ENCODE data around the gene SSBP3. TPM values are rescaled to one million over a fixed set of nuclear protein-coding genes. Genes with fewer than 3 reads are reported as not detected.

Gene SSBP3
- total and polyA plus RNA-seq, 2 experiments from 2014 or later: 6.2 to 19.9 TPM

DNA sequence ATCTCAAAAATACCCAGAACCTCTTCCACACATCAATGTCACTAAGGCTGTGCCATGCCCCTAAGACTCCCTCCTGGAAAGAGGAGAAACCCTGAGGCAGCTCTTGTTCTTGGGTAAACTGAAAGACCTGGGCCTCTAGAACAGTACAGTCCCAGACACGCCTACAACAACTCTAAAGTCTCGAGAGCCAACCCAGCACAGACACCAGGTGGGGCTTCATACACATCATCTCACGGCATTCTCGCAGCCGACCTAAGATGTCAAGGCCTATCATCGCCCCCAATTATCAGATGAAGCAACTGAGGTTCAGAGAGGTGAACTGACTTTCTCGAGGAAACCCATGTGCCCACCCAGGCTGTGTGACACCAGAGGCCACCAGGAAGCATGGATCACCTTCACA, 135.7 kb downstream of the SSBP3 start:
- Histone ChIP-seq H3K27me3 (replicated peaks; ENCODE audit: insufficient read depth) (no peaks in the 10 kb centered on the region), H3K79me2 (ENCODE audit: insufficient read depth) (peaks cover 49% of the 10 kb centered on the region), H4K20me1 (ENCODE audit: insufficient read depth) (no peaks in the 10 kb centered on the region), H3K36me3 (ENCODE audit: low read depth) (no peaks in the 10 kb centered on the region), H3K4me1 (ENCODE audit: insufficient read depth) (peaks cover 35% of the 10 kb centered on the region), H3K27ac (no peak overlapping the region), H3K9me2 (ENCODE audit: insufficient read depth) (no peaks in the 10 kb centered on the region), H3K4me3 (no peak overlapping the region), H3K9me3 (ENCODE audit: low read depth) (no peaks in the 10 kb centered on the region), H3K4me2 (ENCODE audit: unreplicated experiment) (no peak overlapping the region), H3F3A (ENCODE audit: insufficient read depth) (peaks cover 21% of the 10 kb centered on the region), H3K9ac (no peak overlapping the region), H2AFZ (no peak overlapping the region)
- TF ChIP-seq EZH2 (IDR thresholded peaks at IDR 0.05; ENCODE audit: insufficient read depth, poor library complexity, severe bottlenecking) (no peak), EZH2phosphoT487 (IDR thresholded peaks at IDR 0.05; ENCODE audit: insufficient read depth, low read depth) (no peak)
- no peak for DNase-seq
- in situ Hi-C loops (cut with MboI): no loop called here
- WGBS, 2 experiments (ENCODE audit: low coverage in 1 of 2, low lambda C conversion rate in 2 of 2, missing lambda C conversion rate in 2 of 2): 93 to 94% methylated on average over 7 of the region's 7 CpGs

- 68 to 70% methylated on average over 9 of the region's 9 CpGs for WGBS, 2 experiments (ENCODE audit: low coverage in 1 of 2, low lambda C conversion rate in 2 of 2, missing lambda C conversion rate in 2 of 2)
- H3K9me2 ChIP-seq (ENCODE audit: insufficient read depth): no peaks in the 10 kb centered on the region
- H4K20me1 ChIP-seq (ENCODE audit: insufficient read depth): no peaks in the 10 kb centered on the region
- H3K4me1 ChIP-seq (ENCODE audit: insufficient read depth): peaks cover 20% of the 10 kb centered on the region
- no peaks in the 10 kb centered on the region for H3K36me3 ChIP-seq (ENCODE audit: low read depth)
- H3K27me3 ChIP-seq (replicated peaks; ENCODE audit: insufficient read depth): no peaks in the 10 kb centered on the region
- H3K4me2 ChIP-seq (ENCODE audit: unreplicated experiment): no peak overlapping the region
- H3F3A ChIP-seq (ENCODE audit: insufficient read depth): peaks cover 13% of the 10 kb centered on the region
- DNase-seq: no peak
- in situ Hi-C loops (cut with MboI): no loop called here
- H3K27ac ChIP-seq: no peak overlapping the region
- H3K79me2 ChIP-seq (ENCODE audit: insufficient read depth): peaks cover 56% of the 10 kb centered on the region
- H3K9me3 ChIP-seq (ENCODE audit: low read depth): no peaks in the 10 kb centered on the region
- no peak overlapping the region for H3K9ac ChIP-seq
- H3K4me3 ChIP-seq: no peak overlapping the region
- H2AFZ ChIP-seq: no peak overlapping the region
- TF ChIP-seq EZH2 (IDR thresholded peaks at IDR 0.05; ENCODE audit: insufficient read depth, poor library complexity, severe bottlenecking): no peak
- no peak for TF ChIP-seq EZH2phosphoT487 (IDR thresholded peaks at IDR 0.05; ENCODE audit: insufficient read depth, low read depth)
Measured at GRCh38 chr1:54268762-54269297, 137.4 kb downstream of the SSBP3 start.

DNA sequence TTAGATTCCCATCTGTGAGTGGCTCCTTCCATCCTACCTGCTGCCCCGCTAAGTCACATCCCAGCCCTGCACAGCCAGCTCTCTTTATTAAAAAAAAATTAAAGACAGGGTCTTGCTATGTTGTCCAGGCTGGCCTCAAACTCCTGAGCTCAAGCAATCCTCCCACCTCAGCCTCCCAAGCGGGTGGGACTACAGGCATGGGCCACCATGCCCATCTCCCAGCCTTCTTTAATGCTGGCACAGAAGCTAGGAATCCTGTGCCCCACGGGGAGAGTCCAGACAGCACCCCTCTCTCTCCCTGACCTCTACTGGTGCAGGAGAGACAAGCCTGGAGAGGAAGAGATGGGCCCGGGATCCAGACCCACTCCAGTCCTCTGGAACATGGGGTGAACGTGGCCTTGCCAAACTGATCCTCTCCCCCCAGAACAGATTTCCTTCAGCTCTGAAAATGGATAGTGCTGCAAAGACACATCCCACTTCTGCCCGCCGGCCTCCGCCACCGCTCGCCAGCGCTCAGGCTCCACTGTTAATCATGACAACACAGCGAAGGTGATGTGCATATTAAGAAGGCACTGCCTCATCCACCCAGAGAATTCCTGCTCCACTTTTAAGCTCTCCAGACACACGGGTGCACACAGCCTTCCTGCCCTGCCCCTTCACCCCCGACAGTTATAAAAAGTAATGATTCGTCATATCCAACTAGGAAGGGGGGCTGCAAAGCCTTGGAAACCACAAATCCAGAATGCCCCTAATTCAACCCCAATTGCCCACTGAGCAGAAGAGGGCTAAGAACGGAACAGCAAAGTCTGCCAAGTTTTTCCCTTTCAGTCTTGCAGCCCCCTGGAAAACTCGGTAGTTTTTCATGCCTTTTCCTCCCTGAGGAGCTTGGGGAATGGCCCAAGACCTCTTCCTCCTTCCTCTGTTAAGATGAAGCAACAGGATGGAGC, 138.1 kb downstream of the SSBP3 start:
- no peak overlapping the region for H2AFZ ChIP-seq
- H3K4me1 ChIP-seq (ENCODE audit: insufficient read depth): peaks cover 13% of the 10 kb centered on the region
- H3K4me2 ChIP-seq (ENCODE audit: unreplicated experiment): no peak overlapping the region
- no peaks in the 10 kb centered on the region for H4K20me1 ChIP-seq (ENCODE audit: insufficient read depth)
- no peaks in the 10 kb centered on the region for H3K36me3 ChIP-seq (ENCODE audit: low read depth)
- H3K27me3 ChIP-seq (replicated peaks; ENCODE audit: insufficient read depth): no peaks in the 10 kb centered on the region
- H3K79me2 ChIP-seq (ENCODE audit: insufficient read depth): peaks cover 56% of the 10 kb centered on the region
- in situ Hi-C loops (cut with MboI): no loop called here
- H3F3A ChIP-seq (ENCODE audit: insufficient read depth): peaks cover 13% of the 10 kb centered on the region; the same call in 1 of the 2 replicates
- no peak for DNase-seq
- no peak overlapping the region for H3K4me3 ChIP-seq
- TF ChIP-seq EZH2 (IDR thresholded peaks at IDR 0.05; ENCODE audit: insufficient read depth, poor library complexity, severe bottlenecking) (no peak), EZH2phosphoT487 (IDR thresholded peaks at IDR 0.05; ENCODE audit: insufficient read depth, low read depth) (no peak)
- no peak overlapping the region for H3K27ac ChIP-seq
- H3K9me2 ChIP-seq (ENCODE audit: insufficient read depth): no peaks in the 10 kb centered on the region
- no peaks in the 10 kb centered on the region for H3K9me3 ChIP-seq (ENCODE audit: low read depth)
- H3K9ac ChIP-seq: no peak overlapping the region
- 91% methylated on average over 17 of the region's 17 CpGs for WGBS, 2 experiments (ENCODE audit: low coverage in 1 of 2, low lambda C conversion rate in 2 of 2, missing lambda C conversion rate in 2 of 2)

DNA sequence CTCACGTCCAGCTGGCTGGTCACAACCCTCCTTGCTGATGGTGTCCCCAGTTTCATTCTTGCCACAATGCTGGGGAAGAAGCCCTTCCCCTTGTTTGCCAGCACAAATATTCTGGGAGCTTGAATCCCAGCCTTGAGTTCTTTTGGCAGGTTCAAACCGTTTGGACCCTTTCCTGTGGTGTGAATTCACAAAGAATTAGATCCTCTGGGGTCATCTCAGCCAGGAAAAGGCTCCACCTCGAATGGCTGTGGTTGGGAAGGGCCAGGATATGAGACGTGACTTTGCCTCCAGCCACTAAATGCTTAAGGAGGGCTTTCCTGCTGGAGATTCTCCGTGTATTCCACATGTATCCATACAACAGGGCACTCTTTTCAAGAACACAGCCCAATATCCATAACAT, 139.3 kb downstream of the SSBP3 start:
- in situ Hi-C loops (cut with MboI): no loop called here
- DNase-seq: no peak
- Histone ChIP-seq H3F3A (ENCODE audit: insufficient read depth) (peaks cover 5% of the 10 kb centered on the region; the same call in 1 of the 2 replicates), H3K27me3 (replicated peaks; ENCODE audit: insufficient read depth) (no peaks in the 10 kb centered on the region), H3K79me2 (ENCODE audit: insufficient read depth) (peaks cover 54% of the 10 kb centered on the region), H3K36me3 (ENCODE audit: low read depth) (no peaks in the 10 kb centered on the region), H3K4me2 (ENCODE audit: unreplicated experiment) (no peak overlapping the region), H3K9me3 (ENCODE audit: low read depth) (no peaks in the 10 kb centered on the region), H3K4me3 (no peak overlapping the region), H2AFZ (no peak overlapping the region), H4K20me1 (ENCODE audit: insufficient read depth) (no peaks in the 10 kb centered on the region), H3K4me1 (ENCODE audit: insufficient read depth) (peaks cover 2% of the 10 kb centered on the region; the same call in 1 of the 2 replicates), H3K27ac (no peak overlapping the region), H3K9me2 (ENCODE audit: insufficient read depth) (no peaks in the 10 kb centered on the region), H3K9ac (no peak overlapping the region)
- WGBS, 2 experiments (ENCODE audit: low coverage in 1 of 2, low lambda C conversion rate in 2 of 2, missing lambda C conversion rate in 2 of 2): 64 to 71% methylated on average over 5 of the region's 5 CpGs
- TF ChIP-seq EZH2 (IDR thresholded peaks at IDR 0.05; ENCODE audit: insufficient read depth, poor library complexity, severe bottlenecking): no peak
- TF ChIP-seq EZH2phosphoT487 (IDR thresholded peaks at IDR 0.05; ENCODE audit: insufficient read depth, low read depth): no peak
